IMR-90 (cell line): ENCODE data around the gene KCNQ5. TPM values are rescaled to one million over a fixed set of nuclear protein-coding genes. Genes with fewer than 3 reads are reported as not detected.

Experiments
- ATAC-seq: fragments of 200-7000 bp; cut with Tn5 transposase; 2 replicates; pipeline ENCODE4 v1.9.1; 2020; ENCODE audit warnings: low read depth, mild to moderate bottlenecking, moderate library complexity
- BruUV-seq: library from RNA; stranded (reverse); fragments of 400-500 nt; replicated peaks from 2 replicates; lab custom pipeline; 2021; lab: Mats Ljungman, UMichigan
- CTCF ChIA-PET: fragments of 300-600 bp; formaldehyde crosslinking; extraction: SDS; loops from one replicate; lab custom pipeline; 2021; ENCODE audit warnings: antibody characterized with exemption; lab: Yijun Ruan, JAX
- POLR2A ChIA-PET: fragments of 300-600 bp; sonication (Branson Sonifier 250); formaldehyde crosslinking; loops from one replicate; lab custom pipeline; 2022; ENCODE audit warnings: antibody characterized with exemption; ENCODE audit not compliant: unreplicated experiment; lab: Charles Lee
- DNase-seq: peaks from one replicate; pipeline ENCODE4 v3.0.0; 2013
- H2AFZ ChIP-seq: replicated peaks from 2 replicates; pipeline ENCODE3; 2013; ENCODE audit warnings: low read length, mild to moderate bottlenecking; ENCODE audit not compliant: poor library complexity
- H2AK5ac ChIP-seq: 2 replicates; pipeline ENCODE4 v1.6.1; 2013; ENCODE audit warnings: low read depth, low read length, inconsistent platforms
- H2AK9ac ChIP-seq: replicated peaks from 2 replicates; pipeline ENCODE3; 2013; ENCODE audit warnings: mild to moderate bottlenecking, low read depth, low read length, moderate library complexity; ENCODE audit not compliant: poor library complexity
- H2BK120ac ChIP-seq: 2 replicates; pipeline ENCODE4 v1.6.1; 2013; ENCODE audit warnings: low read depth, low read length, inconsistent platforms
- H2BK15ac ChIP-seq: 3 replicates; pipeline ENCODE4 v1.6.1; 2013; ENCODE audit warnings: low read depth, low read length, inconsistent platforms
- H2BK20ac ChIP-seq: 2 replicates; pipeline ENCODE4 v1.6.1; 2013; ENCODE audit warnings: low read depth, mild to moderate bottlenecking, inconsistent platforms, low read length, moderate library complexity
- H2BK5ac ChIP-seq: 2 replicates; pipeline ENCODE4 v1.6.1; 2013; ENCODE audit warnings: mild to moderate bottlenecking, low read depth, low read length, inconsistent platforms; ENCODE audit not compliant: poor library complexity, severe bottlenecking
- H3K14ac ChIP-seq: replicated peaks from 2 replicates; pipeline ENCODE4 v1.6.1; 2013; ENCODE audit warnings: low read depth, low read length, inconsistent platforms
- H3K18ac ChIP-seq: 2 replicates; pipeline ENCODE4 v1.6.1; 2013; ENCODE audit warnings: low read depth, low read length, control low read depth
- H3K23ac ChIP-seq: 2 replicates; pipeline ENCODE4 v1.6.1; 2013; ENCODE audit warnings: low read depth, low read length, inconsistent platforms
- H3K27ac ChIP-seq: 2 replicates; pipeline ENCODE4 v1.5.1; 2013; ENCODE audit warnings: mild to moderate bottlenecking, control low read depth, low read length; ENCODE audit not compliant: insufficient read depth
- H3K27me3 ChIP-seq: 2 replicates; pipeline ENCODE4 v1.6.1; 2013; ENCODE audit warnings: low read length; ENCODE audit not compliant: control insufficient read depth, insufficient read depth
- H3K36me3 ChIP-seq: 2 replicates; pipeline ENCODE4 v1.6.1; 2013; ENCODE audit warnings: low read length, mixed read lengths; ENCODE audit not compliant: control insufficient read depth, insufficient read depth
- H3K4ac ChIP-seq: 2 replicates; pipeline ENCODE4 v1.6.1; 2013; ENCODE audit warnings: low read depth, low read length, inconsistent platforms
- H3K4me1 ChIP-seq: 2 replicates; pipeline ENCODE4 v1.6.1; 2013; ENCODE audit warnings: low read length, mixed read lengths; ENCODE audit not compliant: control insufficient read depth, insufficient read depth
- H3K4me2 ChIP-seq: 2 replicates; pipeline ENCODE4 v1.6.1; 2013; ENCODE audit warnings: low read depth, mild to moderate bottlenecking, control low read depth, low read length, moderate library complexity
- H3K4me3 ChIP-seq: 2 replicates; pipeline ENCODE4 v1.5.1; 2013; ENCODE audit warnings: low read depth, mild to moderate bottlenecking, control low read depth, low read length, moderate library complexity; ENCODE audit not compliant: insufficient read depth
- H3K56ac ChIP-seq: 2 replicates; pipeline ENCODE4 v1.6.1; 2013; ENCODE audit warnings: low read length, inconsistent platforms; ENCODE audit not compliant: insufficient read depth; ENCODE audit errors: extremely low read depth
- H3K79me1 ChIP-seq, 2 experiments: 2 replicates each; pipeline ENCODE4 v1.6.1; 2013; ENCODE audit warnings: low read length in 2 of 2, inconsistent platforms in 1 of 2, low read depth in 1 of 2
- H3K9ac ChIP-seq: 2 replicates; pipeline ENCODE4 v1.6.1; 2013; ENCODE audit warnings: low read depth, low read length, control low read depth
- H3K9me1 ChIP-seq: 2 replicates; pipeline ENCODE4 v1.6.1; 2013; ENCODE audit warnings: low read length, inconsistent platforms; ENCODE audit not compliant: insufficient read depth
- H3K9me3 ChIP-seq: 2 replicates; pipeline ENCODE4 v1.6.1; 2013; ENCODE audit warnings: low read length; ENCODE audit not compliant: control insufficient read depth, insufficient read depth
- H4K20me1 ChIP-seq: 2 replicates; pipeline ENCODE4 v1.6.1; 2013; ENCODE audit warnings: low read length, inconsistent platforms; ENCODE audit not compliant: insufficient read depth
- H4K5ac ChIP-seq: 2 replicates; pipeline ENCODE4 v1.6.1; 2013; ENCODE audit warnings: mild to moderate bottlenecking, low read depth, low read length, control low read depth
- H4K8ac ChIP-seq, 2 experiments: 2 replicates each; pipeline ENCODE4 v1.6.1; 2013; ENCODE audit warnings: low read depth in 2 of 2, low read length in 2 of 2, control low read depth in 1 of 2, inconsistent platforms in 1 of 2
- H4K91ac ChIP-seq: 2 replicates; pipeline ENCODE4 v1.6.1; 2013; ENCODE audit warnings: low read depth, low read length, inconsistent platforms; ENCODE audit not compliant: insufficient read depth
- BHLHE40 ChIP-seq: fragments of 150-350 bp; IDR thresholded peaks from 2 replicates; pipeline ENCODE4 v1.6.1; 2016; ENCODE audit warnings: mild to moderate bottlenecking, low read depth, low read length
- CEBPB ChIP-seq: IDR thresholded peaks from 2 replicates; pipeline ENCODE4 v1.6.1; 2012; ENCODE audit warnings: low read depth, low read length, improper control_type of control experiment
- CHD1 ChIP-seq: IDR thresholded peaks from 2 replicates; pipeline ENCODE4 v1.6.1; 2012; ENCODE audit warnings: low read depth, low read length, improper control_type of control experiment
- CTCF ChIP-seq: conservative IDR thresholded peaks from 2 replicates; pipeline ENCODE4 v1.5.1; 2012; ENCODE audit warnings: mild to moderate bottlenecking, low read depth, low read length, improper control_type of control experiment
- MAFK ChIP-seq: IDR thresholded peaks from 2 replicates; pipeline ENCODE4 v1.6.1; 2012; ENCODE audit warnings: low read depth, low read length, improper control_type of control experiment
- MAZ ChIP-seq: IDR thresholded peaks from 2 replicates; pipeline ENCODE4 v1.6.1; 2012; ENCODE audit warnings: low read depth, mild to moderate bottlenecking, low read length, improper control_type of control experiment, moderate library complexity, borderline replicate concordance
- RCOR1 ChIP-seq: IDR thresholded peaks from 2 replicates; pipeline ENCODE4 v1.6.1; 2012; ENCODE audit warnings: mild to moderate bottlenecking, low read length, improper control_type of control experiment; ENCODE audit not compliant: insufficient replicate concordance
- RFX5 ChIP-seq: IDR thresholded peaks from 2 replicates; pipeline ENCODE4 v1.8.0; 2012; ENCODE audit warnings: low read depth, mild to moderate bottlenecking, low read length, moderate library complexity
- SMC3 ChIP-seq: fragments of 150-350 bp; IDR thresholded peaks from 2 replicates; pipeline ENCODE4 v1.6.1; 2016; ENCODE audit warnings: low read depth, mild to moderate bottlenecking, antibody characterized with exemption, low read length, moderate library complexity
- WGBS, 2 experiments: methylation state at CpG; one replicate each; pipeline versions ENCODE4 v1.1.5 to v1.1.7; 2013; ENCODE audit warnings: missing lambda C conversion rate in 2 of 2; ENCODE audit not compliant: insufficient read length in 1 of 2; ENCODE audit errors: extremely low coverage in 2 of 2; 5-methylcytosine and 5-hydroxymethylcytosine counted together
- dilution Hi-C: fragments of 300-500 bp; cut with HindIII; formaldehyde crosslinking; loops from one replicate; pipeline ENCODE4 v1.14.3; 2018; ENCODE audit warnings: low sequenced_read_pairs; ENCODE audit not compliant: unreplicated experiment
- in situ Hi-C: fragments of 300-500 bp; cut with MboI; formaldehyde crosslinking; loops from 3 replicates; pipeline ENCODE4 v1.14.3; 2019; ENCODE audit warnings: low sequenced_read_pairs, inconsistent platforms, mixed read lengths
- intact Hi-C: fragments of 100-400 bp; cut with micrococcal nuclease; formaldehyde crosslinking; loops from 2 replicates; pipeline ENCODE4 v1.10.0; 2022
- polyA plus RNA-seq, 3 experiments: library from polyadenylated mRNA; depleted of rRNA; stranded (reverse); fragments of >200 nt; gene quantifications; 2 replicates each; pipeline ENCODE4 v1.2.3, GENCODE V29; 2012; ENCODE audit warnings: low replicate concordance in 1 of 3
- total RNA-seq: library from RNA; depleted of rRNA; stranded (reverse); fragments of >200 nt; gene quantifications from 2 replicates; pipeline ENCODE4 v1.2.3, GENCODE V29; 2012

KCNQ5 gene
- total and polyA plus RNA-seq, 2 of the 4 experiments (the other 2 are of a cell fraction), result 0.75 to 1.3 TPM

GRCh38 chr6:73078333-73078862, 456.5 kb downstream of the KCNQ5 start:
- Histone ChIP-seq H3K4me3 (no peak overlapping the region), H3K9me3 (no peaks in the 10 kb centered on the region), H2AK9ac (no peak overlapping the region), H4K5ac (no peak overlapping the region), H2BK5ac (no peak overlapping the region), H3K9me1 (no peaks in the 10 kb centered on the region), H2BK20ac (no peak overlapping the region), H3K23ac (no peak overlapping the region), H4K91ac (no peak overlapping the region), H3K36me3 (no peaks in the 10 kb centered on the region), H3K4me1 (peaks cover 3% of the 10 kb centered on the region; the same call in 1 of the 2 replicates), H3K27me3 (no peaks in the 10 kb centered on the region), H2BK120ac (no peak overlapping the region), H3K27ac (no peak overlapping the region), H3K14ac (no peak overlapping the region), H2BK15ac (no peak overlapping the region; the same call in 2 of the 3 replicates), H3K79me1 (no peaks in the 10 kb centered on the region), H2AK5ac (no peak overlapping the region), H3K4ac (no peak overlapping the region), H4K20me1 (no peaks in the 10 kb centered on the region), H3K56ac (no peak overlapping the region), H3K18ac (no peak overlapping the region), H4K8ac (no peak overlapping the region), H3K9ac (no peak overlapping the region), H3K4me2 (no peak overlapping the region), H2AFZ (no peak overlapping the region)
- ATAC-seq (no peak), DNase-seq (no peak)
- intact Hi-C loops, result no loop called here
- in situ Hi-C loops, result no loop called here
- no TSS peak for BruUV-seq
- dilution Hi-C loops, result no loop called here
- WGBS, 2 experiments, result no CpG with 5 or more reads among the region's 1 CpG
- ChIA-PET CTCF (no interaction called here), POLR2A (no interaction called here)
- TF ChIP-seq BHLHE40 (no peak), CTCF (no peak), MAZ (no peak), SMC3 (no peak), RCOR1 (no peak), MAFK (no peak), CEBPB (no peak), RFX5 (no peak), CHD1 (no peak)
